ENCODE measurements around the gene IL32. TPM values are rescaled to one million over a fixed set of nuclear protein-coding genes. Genes with fewer than 3 reads are reported as not detected.
A peak's percentile ranks its signal among the peaks of the same experiment; 100 is the strongest.

IL32 gene
- polyA plus RNA-seq, 4 donors = 127 to 1,061 (median 507) TPM

- peaks cover 0 to 21% (median 0%) of the 10 kb centered on the region in 3 donors for H3K36me3 ChIP-seq (ENCODE audit: control insufficient read depth in 3 of 3, insufficient read depth in 2 of 3, low read depth in 1 of 3, low read length in 3 of 3)
- no peak overlapping the region for H3K27ac ChIP-seq (ENCODE audit: low read depth in 1 of 3, low read length in 2 of 3)
- H3K4me1 ChIP-seq (ENCODE audit: control insufficient read depth in 3 of 3, insufficient read depth in 2 of 3, low read depth in 1 of 3, low read length in 2 of 3) = peaks cover 0 to 35% (median 0%) of the 10 kb centered on the region in 3 donors
- FAIRE-seq (no peak), DNase-seq (no peak)
- H3K9me3 ChIP-seq (ENCODE audit: control insufficient read depth in 2 of 2, insufficient read depth in 1 of 2, low read depth in 1 of 2, low read length in 1 of 2) = no peaks in the 10 kb centered on the region
- no peaks in the 10 kb centered on the region for H3K27me3 ChIP-seq (ENCODE audit: control insufficient read depth in 3 of 3, insufficient read depth in 3 of 3, low read length in 3 of 3)
- 97 to 98% (median 97%) methylated on average over 74 to 81 of the region's 81 CpGs for WGBS, 3 donors
- H3K4me3 ChIP-seq (ENCODE audit: low read depth in 1 of 3, low read length in 3 of 3) = no peak overlapping the region
Measured at GRCh38 chr16:3089717-3090592, 24.5 kb downstream of the IL32 start.

- WGBS, 3 donors = 86 to 87% (median 86%) methylated on average over 7 to 8 of the region's 8 CpGs
- no peak for FAIRE-seq
- H3K27me3 ChIP-seq (ENCODE audit: control insufficient read depth in 3 of 3, insufficient read depth in 3 of 3, low read length in 3 of 3) = peaks cover 0 to 3% (median 0%) of the 10 kb centered on the region in 3 donors
- DNase-seq = no peak
- no peak overlapping the region for H3K4me3 ChIP-seq (ENCODE audit: low read depth in 1 of 3, low read length in 3 of 3)
- H3K4me1 ChIP-seq (ENCODE audit: control insufficient read depth in 3 of 3, insufficient read depth in 2 of 3, low read depth in 1 of 3, low read length in 2 of 3) = peaks cover 0 to 19% (median 0%) of the 10 kb centered on the region in 3 donors
- H3K9me3 ChIP-seq (ENCODE audit: control insufficient read depth in 2 of 2, insufficient read depth in 1 of 2, low read depth in 1 of 2, low read length in 1 of 2) = no peaks in the 10 kb centered on the region
- H3K36me3 ChIP-seq (ENCODE audit: control insufficient read depth in 3 of 3, insufficient read depth in 2 of 3, low read depth in 1 of 3, low read length in 3 of 3) = peaks cover 0 to 21% (median 0%) of the 10 kb centered on the region in 3 donors
- no peak overlapping the region for H3K27ac ChIP-seq (ENCODE audit: low read depth in 1 of 3, low read length in 2 of 3)
Measured at GRCh38 chr16:3091551-3091950, 26.1 kb downstream of the IL32 start.

GRCh38 chr16:3092501-3092941, 27.1 kb downstream of the IL32 start:
- Histone ChIP-seq H3K27ac (ENCODE audit: low read depth in 1 of 3, low read length in 2 of 3) (no peak overlapping the region), H3K4me1 (ENCODE audit: control insufficient read depth in 3 of 3, insufficient read depth in 2 of 3, low read depth in 1 of 3, low read length in 2 of 3) (peaks cover 0 to 9% (median 0%) of the 10 kb centered on the region in 3 donors), H3K36me3 (ENCODE audit: control insufficient read depth in 3 of 3, insufficient read depth in 2 of 3, low read depth in 1 of 3, low read length in 3 of 3) (peaks cover 0 to 21% (median 0%) of the 10 kb centered on the region in 3 donors), H3K4me3 (ENCODE audit: low read depth in 1 of 3, low read length in 3 of 3) (no peak overlapping the region), H3K27me3 (ENCODE audit: control insufficient read depth in 3 of 3, insufficient read depth in 3 of 3, low read length in 3 of 3) (peaks cover 0 to 12% (median 0%) of the 10 kb centered on the region in 3 donors), H3K9me3 (ENCODE audit: control insufficient read depth in 2 of 2, insufficient read depth in 1 of 2, low read depth in 1 of 2, low read length in 1 of 2) (no peaks in the 10 kb centered on the region)
- 65 to 77% (median 71%) methylated on average over 20 of the region's 20 CpGs for WGBS, 3 donors
- DNase-seq (no peak), FAIRE-seq (no peak)

GRCh38 chr16:3094289-3095027, 29.0 kb downstream of the IL32 start:
- Histone ChIP-seq H3K27me3 (ENCODE audit: control insufficient read depth in 3 of 3, insufficient read depth in 3 of 3, low read length in 3 of 3) (peaks cover 0 to 31% (median 0%) of the 10 kb centered on the region in 3 donors), H3K4me3 (ENCODE audit: low read depth in 1 of 3, low read length in 3 of 3) (no peak overlapping the region), H3K4me1 (ENCODE audit: control insufficient read depth in 3 of 3, insufficient read depth in 2 of 3, low read depth in 1 of 3, low read length in 2 of 3) (peaks cover 0 to 5% (median 0%) of the 10 kb centered on the region in 3 donors), H3K9me3 (ENCODE audit: control insufficient read depth in 2 of 2, insufficient read depth in 1 of 2, low read depth in 1 of 2, low read length in 1 of 2) (no peaks in the 10 kb centered on the region), H3K27ac (ENCODE audit: low read depth in 1 of 3, low read length in 2 of 3) (no peak overlapping the region), H3K36me3 (ENCODE audit: control insufficient read depth in 3 of 3, insufficient read depth in 2 of 3, low read depth in 1 of 3, low read length in 3 of 3) (peaks cover 0 to 14% (median 0%) of the 10 kb centered on the region in 3 donors)
- DNase-seq (peak; percentile 66 to 77), FAIRE-seq (no peak)
- WGBS, 3 donors = 71 to 84% (median 79%) methylated on average over 22 of the region's 22 CpGs

- Histone ChIP-seq H3K4me3 (ENCODE audit: low read depth in 1 of 3, low read length in 3 of 3) (no peak overlapping the region), H3K9me3 (ENCODE audit: control insufficient read depth in 2 of 2, insufficient read depth in 1 of 2, low read depth in 1 of 2, low read length in 1 of 2) (no peaks in the 10 kb centered on the region), H3K27ac (ENCODE audit: low read depth in 1 of 3, low read length in 2 of 3) (no peak overlapping the region), H3K27me3 (ENCODE audit: control insufficient read depth in 3 of 3, insufficient read depth in 3 of 3, low read length in 3 of 3) (peaks cover 0 to 36% (median 0%) of the 10 kb centered on the region in 3 donors), H3K36me3 (ENCODE audit: control insufficient read depth in 3 of 3, insufficient read depth in 2 of 3, low read depth in 1 of 3, low read length in 3 of 3) (peaks cover 0 to 4% (median 0%) of the 10 kb centered on the region in 3 donors), H3K4me1 (ENCODE audit: control insufficient read depth in 3 of 3, insufficient read depth in 2 of 3, low read depth in 1 of 3, low read length in 2 of 3) (peaks cover 0 to 10% (median 0%) of the 10 kb centered on the region in 3 donors)
- 11 to 33% (median 16%) methylated on average over 4 of the region's 4 CpGs for WGBS, 3 donors
- no peak for FAIRE-seq
- DNase-seq = no peak
Measured at GRCh38 chr16:3095869-3096268, 30.4 kb downstream of the IL32 start.

GRCh38 chr16:3096362-3096761, 30.9 kb downstream of the IL32 start:
- no peak for FAIRE-seq

GRCh38 chr16:3097266-3097665, 31.8 kb downstream of the IL32 start:
- Histone ChIP-seq H3K9me3 (ENCODE audit: control insufficient read depth in 2 of 2, insufficient read depth in 1 of 2, low read depth in 1 of 2, low read length in 1 of 2) (no peaks in the 10 kb centered on the region), H3K27me3 (ENCODE audit: control insufficient read depth in 3 of 3, insufficient read depth in 3 of 3, low read length in 3 of 3) (peaks cover 0 to 36% (median 0%) of the 10 kb centered on the region in 3 donors), H3K4me3 (ENCODE audit: low read depth in 1 of 3, low read length in 3 of 3) (no peak overlapping the region), H3K27ac (ENCODE audit: low read depth in 1 of 3, low read length in 2 of 3) (no peak overlapping the region), H3K4me1 (ENCODE audit: control insufficient read depth in 3 of 3, insufficient read depth in 2 of 3, low read depth in 1 of 3, low read length in 2 of 3) (peaks cover 0 to 10% (median 0%) of the 10 kb centered on the region in 3 donors), H3K36me3 (ENCODE audit: control insufficient read depth in 3 of 3, insufficient read depth in 2 of 3, low read depth in 1 of 3, low read length in 3 of 3) (no peaks in the 10 kb centered on the region)
- 40 to 60% (median 55%) methylated on average over 8 of the region's 8 CpGs for whole genome bisulfite sequencing, 3 donors
- DNase-seq (no peak), FAIRE-seq (no peak)

More at GRCh38 chr16:3096362-3096761, 30.9 kb downstream of the IL32 start:
- H3K4me3 ChIP-seq (ENCODE audit: low read depth in 1 of 3, low read length in 3 of 3) = no peak overlapping the region
- peaks cover 0 to under 1% (median 0%) of the 10 kb centered on the region in 3 donors for H3K36me3 ChIP-seq (ENCODE audit: control insufficient read depth in 3 of 3, insufficient read depth in 2 of 3, low read depth in 1 of 3, low read length in 3 of 3)
- peaks cover 0 to 10% (median 0%) of the 10 kb centered on the region in 3 donors for H3K4me1 ChIP-seq (ENCODE audit: control insufficient read depth in 3 of 3, insufficient read depth in 2 of 3, low read depth in 1 of 3, low read length in 2 of 3)
- WGBS, 3 donors = 69 to 86% (median 83%) methylated on average over 6 of the region's 6 CpGs
- H3K27me3 ChIP-seq (ENCODE audit: control insufficient read depth in 3 of 3, insufficient read depth in 3 of 3, low read length in 3 of 3) = peaks cover 0 to 36% (median 0%) of the 10 kb centered on the region in 3 donors
- no peaks in the 10 kb centered on the region for H3K9me3 ChIP-seq (ENCODE audit: control insufficient read depth in 2 of 2, insufficient read depth in 1 of 2, low read depth in 1 of 2, low read length in 1 of 2)
- no peak overlapping the region for H3K27ac ChIP-seq (ENCODE audit: low read depth in 1 of 3, low read length in 2 of 3)
- DNase-seq = no peak
